ENCODE results near the gene SPOCK1. TPM values are rescaled to one million over a fixed set of nuclear protein-coding genes. Genes with fewer than 3 reads are reported as not detected.
"Not testable (repeated sequence)": the region's sequence is repeated elsewhere in the genome, so short reads cannot be mapped to it uniquely, and the experiment has no call there.

The SPOCK1 gene
- total RNA-seq, 1 donor, result 54.8 TPM

- no peak for TF ChIP-seq CTCF (IDR thresholded peaks at IDR 0.05; ENCODE audit: insufficient read depth, low read depth, low read length)
- H3K4me3 ChIP-seq (ENCODE audit: low read depth, low read length), result no peak overlapping the region
- DNase-seq (ENCODE audit: low read depth), result no peak
These were observed 513.2 kb downstream of the SPOCK1 start for GRCh38 chr5:136985785-136986475.

- no peak for DNase-seq (ENCODE audit: low read depth)
- no peak for TF ChIP-seq CTCF (IDR thresholded peaks at IDR 0.05; ENCODE audit: insufficient read depth, low read depth, low read length)
- no peak overlapping the region for H3K4me3 ChIP-seq (ENCODE audit: low read depth, low read length)
These were observed 514.2 kb downstream of the SPOCK1 start for GRCh38 chr5:136984772-136985446.

- H3K4me3 ChIP-seq (ENCODE audit: low read depth, low read length), result no peak overlapping the region
- TF ChIP-seq CTCF (IDR thresholded peaks at IDR 0.05; ENCODE audit: insufficient read depth, low read depth, low read length), result no peak
- DNase-seq (ENCODE audit: low read depth), result no peak
These were observed 517.2 kb downstream of the SPOCK1 start for GRCh38 chr5:136981936-136982335.

- DNase-seq (ENCODE audit: low read depth), result no peak
- TF ChIP-seq CTCF (IDR thresholded peaks at IDR 0.05; ENCODE audit: insufficient read depth, low read depth, low read length), result no peak
- no peak overlapping the region for H3K4me3 ChIP-seq (ENCODE audit: low read depth, low read length)
These were observed 520.0 kb downstream of the SPOCK1 start for GRCh38 chr5:136979131-136979530.

- no peak for DNase-seq (ENCODE audit: low read depth)
- TF ChIP-seq CTCF (IDR thresholded peaks at IDR 0.05; ENCODE audit: insufficient read depth, low read depth, low read length), result no peak
- no peak overlapping the region for H3K4me3 ChIP-seq (ENCODE audit: low read depth, low read length)
These were observed 535.6 kb downstream of the SPOCK1 start for GRCh38 chr5:136963504-136963903.

- no peak overlapping the region for H3K4me3 ChIP-seq (ENCODE audit: low read depth, low read length)
- no peak for TF ChIP-seq CTCF (IDR thresholded peaks at IDR 0.05; ENCODE audit: insufficient read depth, low read depth, low read length)
- no peak for DNase-seq (ENCODE audit: low read depth)
These were observed 541.7 kb downstream of the SPOCK1 start for GRCh38 chr5:136957428-136957827.

GRCh38 chr5:136954142-136954541 is 545.0 kb downstream of the SPOCK1 start:
- not testable (repeated sequence) for H3K4me3 ChIP-seq (ENCODE audit: low read depth, low read length); DNase-seq (ENCODE audit: low read depth)

- not testable (repeated sequence) for H3K4me3 ChIP-seq (ENCODE audit: low read depth, low read length); DNase-seq (ENCODE audit: low read depth)
These were observed 545.6 kb downstream of the SPOCK1 start for GRCh38 chr5:136953346-136954069.

Data from fibroblast of villous mesenchyme (primary cell).